Measurements from ENCODE around the gene TOMM34. TPM values are rescaled to one million over a fixed set of nuclear protein-coding genes. Genes with fewer than 3 reads are reported as not detected.

The TOMM34 gene
- polyA plus RNA-seq, 3 donors = 6.4 to 9.1 (median 7.7) TPM

- H4K20me1 ChIP-seq (ENCODE audit: insufficient read depth, low read length) = peaks cover 14% of the 10 kb centered on the region
- peaks cover 45% of the 10 kb centered on the region for H3K4me1 Mint-ChIP-seq
- H3K27ac ChIP-seq (ENCODE audit: low read depth in 1 of 2, low read length in 2 of 2) = no peak overlapping the region
- no peaks in the 10 kb centered on the region for H3K27me3 Mint-ChIP-seq (ENCODE audit: low read depth in 3 of 3)
- no peak overlapping the region for H3K4me2 ChIP-seq (replicated peaks; ENCODE audit: extremely low read depth, low read length, poor library complexity, severe bottlenecking)
- no peak overlapping the region for H3K4me3 ChIP-seq (replicated peaks in 1 of 3; ENCODE audit: low read depth in 2 of 3, low read length in 3 of 3)
- no CpG with 5 or more reads among the region's 3 CpGs for WGBS (ENCODE audit: insufficient coverage)
- H3K9me3 Mint-ChIP-seq = no peaks in the 10 kb centered on the region
- no peak for DNase-seq
- peaks cover 24 to 26% of the 10 kb centered on the region in 2 donors for H3K4me1 ChIP-seq (ENCODE audit: control insufficient read depth in 1 of 2, insufficient read depth in 2 of 2, low read length in 2 of 2)
- H3K27me3 ChIP-seq (ENCODE audit: control insufficient read depth in 2 of 2, insufficient read depth in 2 of 2, low read length in 2 of 2) = no peaks in the 10 kb centered on the region
- H3K27ac Mint-ChIP-seq = no peak overlapping the region
- H3K9me3 ChIP-seq (replicated peaks in 1 of 2; ENCODE audit: control insufficient read depth in 1 of 2, insufficient read depth in 1 of 2, low read length in 2 of 2) = no peaks in the 10 kb centered on the region
- no peak overlapping the region for H3K4me3 Mint-ChIP-seq
- peaks cover 30% of the 10 kb centered on the region for H3K79me2 ChIP-seq (ENCODE audit: insufficient read depth, low read length)
- no peak overlapping the region for H3K9ac ChIP-seq (ENCODE audit: insufficient read depth, low read length, poor library complexity, severe bottlenecking)
- H2AFZ ChIP-seq (ENCODE audit: insufficient read depth, low read depth, low read length, poor library complexity, severe bottlenecking) = no peak overlapping the region
- TF ChIP-seq CTCF (IDR thresholded peaks at IDR 0.05) = no peak
- H3K36me3 Mint-ChIP-seq = peaks cover 51 to 61% of the 10 kb centered on the region in 2 donors
- H3K36me3 ChIP-seq (replicated peaks in 1 of 2; ENCODE audit: control insufficient read depth in 1 of 2, insufficient read depth in 2 of 2, low read length in 2 of 2) = peaks cover 32 to 51% of the 10 kb centered on the region in 2 donors
- intact Hi-C loops (cut with micrococcal nuclease) = loop anchor here in 1 of 2 donors (5.0 kb wide), 1 partner anchor 41 kb away; no protein-coding TSS in a partner anchor
These were observed 3.8 kb downstream of the TOMM34 start for GRCh38 chr20:44956410-44956809.

DNA sequence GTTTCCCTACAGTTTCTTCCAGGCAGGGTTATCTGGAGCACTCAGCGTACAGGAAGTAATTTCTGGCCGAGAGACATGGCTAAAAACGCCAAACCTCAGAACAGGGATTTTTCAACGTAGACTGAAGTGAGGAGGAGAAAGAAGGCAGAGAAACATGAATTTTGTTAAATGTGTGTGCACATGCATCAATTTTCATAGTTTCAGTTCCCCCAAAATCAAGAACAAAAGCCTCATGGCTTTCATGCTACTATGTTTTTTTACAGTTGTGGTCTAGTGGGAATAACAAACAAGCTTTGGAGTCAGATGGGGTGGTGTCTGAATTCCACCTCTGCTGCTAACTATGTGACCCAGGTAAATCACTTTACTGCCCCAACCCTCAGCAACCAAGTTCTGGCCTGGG, 4.9 kb downstream of the TOMM34 start:
- Mint-ChIP-seq H3K4me1 (peaks cover 41% of the 10 kb centered on the region), H3K27ac (peak overlapping the region in 4 of 7 donors; percentile 19 to 60 (median 46))
- no CpG with 5 or more reads among the region's 4 CpGs for WGBS (ENCODE audit: insufficient coverage)

More for the DNA sequence above, 4.9 kb downstream of the TOMM34 start:
- no peak overlapping the region for H3K4me3 Mint-ChIP-seq
- no peak overlapping the region for H3K4me3 ChIP-seq (replicated peaks in 1 of 3; ENCODE audit: low read depth in 2 of 3, low read length in 3 of 3)
- H2AFZ ChIP-seq (ENCODE audit: insufficient read depth, low read depth, low read length, poor library complexity, severe bottlenecking) = no peak overlapping the region
- DNase-seq = no peak
- H3K27ac ChIP-seq (ENCODE audit: low read depth in 1 of 2, low read length in 2 of 2) = no peak overlapping the region
- peaks cover 62 to 72% of the 10 kb centered on the region in 2 donors for H3K36me3 Mint-ChIP-seq
- H3K79me2 ChIP-seq (ENCODE audit: insufficient read depth, low read length) = peaks cover 30% of the 10 kb centered on the region
- H3K27me3 ChIP-seq (ENCODE audit: control insufficient read depth in 2 of 2, insufficient read depth in 2 of 2, low read length in 2 of 2) = no peaks in the 10 kb centered on the region
- no peak overlapping the region for H3K4me2 ChIP-seq (replicated peaks; ENCODE audit: extremely low read depth, low read length, poor library complexity, severe bottlenecking)
- no peaks in the 10 kb centered on the region for H3K9me3 Mint-ChIP-seq
- peaks cover 43 to 62% of the 10 kb centered on the region in 2 donors for H3K36me3 ChIP-seq (replicated peaks in 1 of 2; ENCODE audit: control insufficient read depth in 1 of 2, insufficient read depth in 2 of 2, low read length in 2 of 2)
- H3K9me3 ChIP-seq (replicated peaks in 1 of 2; ENCODE audit: control insufficient read depth in 1 of 2, insufficient read depth in 1 of 2, low read length in 2 of 2) = no peaks in the 10 kb centered on the region
- H3K9ac ChIP-seq (ENCODE audit: insufficient read depth, low read length, poor library complexity, severe bottlenecking) = no peak overlapping the region
- peaks cover 18 to 21% of the 10 kb centered on the region in 2 donors for H3K4me1 ChIP-seq (ENCODE audit: control insufficient read depth in 1 of 2, insufficient read depth in 2 of 2, low read length in 2 of 2)
- H4K20me1 ChIP-seq (ENCODE audit: insufficient read depth, low read length) = peaks cover 14% of the 10 kb centered on the region
- H3K27me3 Mint-ChIP-seq (ENCODE audit: low read depth in 3 of 3) = no peaks in the 10 kb centered on the region
- intact Hi-C loops (cut with micrococcal nuclease) = loop anchor here in 1 of 2 donors (5.0 kb wide), 1 partner anchor 42 kb away; no protein-coding TSS in a partner anchor
- no peak for TF ChIP-seq CTCF (IDR thresholded peaks at IDR 0.05)

Measured in CD14-positive monocyte (primary cell).